Prostate gland (tissue), 2 donors: Measurements from ENCODE around the gene CDHR1.

Experiments used
- CTCF ChIP-seq, 4 experiments: fragments of 200-600 bp in 2 of 4; fragments of 450-650 bp in 2 of 4; sonication (generic) in 2 of 4; IDR thresholded peaks; 1 replicate in 3 of 4; 2 replicates in 1 of 4; pipeline ENCODE4 v1.5.1; 2016 to 2019; ENCODE audit warnings: antibody characterized with exemption in 4 of 4, mild to moderate bottlenecking in 2 of 4, moderate library complexity in 2 of 4
- POLR2A ChIP-seq: fragments of 450-650 bp; IDR thresholded peaks from one replicate; pipeline ENCODE4 v1.6.1; 2016; ENCODE audit warnings: antibody characterized with exemption, mild to moderate bottlenecking

GRCh38 chr10:84269162-84269561 is 74.8 kb downstream of the CDHR1 start:
- TF ChIP-seq POLR2A (no peak), CTCF (IDR thresholded peaks at IDR 0.05) (no peak)
